Endodermal cell (in vitro differentiated cells): ENCODE data around the gene HOXB1. TPM values are rescaled to one million over a fixed set of nuclear protein-coding genes. Genes with fewer than 3 reads are reported as not detected.

Experiments
- DNase-seq: peaks from one replicate; pipeline ENCODE4 v3.0.0-alpha.2; 2017
- H3K27ac ChIP-seq: 2 replicates; pipeline ENCODE4 v1.5.1; 2013; ENCODE audit warnings: mild to moderate bottlenecking, low read depth, low read length, moderate library complexity
- H3K27me3 ChIP-seq: 2 replicates; pipeline ENCODE4 v1.6.1; 2013; ENCODE audit warnings: mild to moderate bottlenecking, low read length, moderate library complexity; ENCODE audit not compliant: insufficient read depth, control insufficient read depth, poor library complexity, severe bottlenecking
- H3K36me3 ChIP-seq: 2 replicates; pipeline ENCODE4 v1.7.0; 2013; ENCODE audit warnings: mild to moderate bottlenecking, low read length, moderate library complexity; ENCODE audit not compliant: control insufficient read depth, insufficient read depth
- H3K4me1 ChIP-seq: one replicate; pipeline ENCODE4 v1.7.0; 2013; ENCODE audit warnings: low read length; ENCODE audit not compliant: control insufficient read depth, insufficient read depth
- H3K4me3 ChIP-seq: 2 replicates; pipeline ENCODE4 v1.5.1; 2013; ENCODE audit warnings: mild to moderate bottlenecking, low read length, moderate library complexity
- H3K9ac ChIP-seq: 2 replicates; pipeline ENCODE4 v1.6.1; 2013; ENCODE audit warnings: mild to moderate bottlenecking, low read length, moderate library complexity; ENCODE audit not compliant: poor library complexity, severe bottlenecking; ENCODE audit errors: extremely low read depth
- H3K9me3 ChIP-seq: 2 replicates; pipeline ENCODE4 v1.6.1; 2013; ENCODE audit warnings: mild to moderate bottlenecking, low read length, moderate library complexity; ENCODE audit not compliant: control insufficient read depth
- H3K27ac Mint-ChIP-seq: 2 replicates; pipeline ENCODE4 v1.8.0; 2020; ENCODE audit warnings: mixed read lengths
- H3K27me3 Mint-ChIP-seq: 2 replicates; pipeline ENCODE4 v1.8.0; 2021; ENCODE audit warnings: mild to moderate bottlenecking, mixed read lengths; ENCODE audit not compliant: insufficient read depth
- H3K36me3 Mint-ChIP-seq: 2 replicates; pipeline ENCODE4 v1.8.0; 2020; ENCODE audit warnings: low read depth, mixed read lengths
- H3K4me1 Mint-ChIP-seq: 2 replicates; pipeline ENCODE4 v1.8.0; 2020; ENCODE audit warnings: mixed read lengths
- H3K4me3 Mint-ChIP-seq: 2 replicates; pipeline ENCODE4 v1.8.0; 2020; ENCODE audit warnings: mild to moderate bottlenecking, moderate library complexity, mixed read lengths
- H3K9me3 Mint-ChIP-seq: 2 replicates; pipeline ENCODE4 v1.8.0; 2020; ENCODE audit warnings: mild to moderate bottlenecking, mixed read lengths
- CTCF ChIP-seq: fragments of 200-600 bp; sonication (generic); conservative IDR thresholded peaks from 2 replicates; pipeline ENCODE4 v1.5.0; 2021; ENCODE audit warnings: antibody characterized with exemption, mild to moderate bottlenecking
- WGBS, 2 experiments: methylation state at CpG; one replicate each; pipeline versions ENCODE4 v1.1.5 to v1.1.7; 2013; ENCODE audit warnings: missing lambda C conversion rate in 2 of 2, mixed read lengths in 1 of 2; ENCODE audit not compliant: insufficient coverage in 1 of 2, insufficient read length in 1 of 2; 5-methylcytosine and 5-hydroxymethylcytosine counted together
- total RNA-seq, 2 donors: library from RNA; stranded (reverse); fragmentation: NEBNext Ultra II Directional in 1 of 2; extraction: Animal tissue kit (Norgen Biotek cat#: 25700) in 1 of 2; gene quantifications; 2 replicates in 1 of 2; 3 replicates in 1 of 2; pipeline ENCODE4 v1.2.1, GENCODE V29; 2021

The HOXB1 gene
- total RNA-seq, 2 donors from 2014 or later, result not detected

GRCh38 chr17:48528936-48529682 is 1.7 kb downstream of the HOXB1 start:
- no peaks in the 10 kb centered on the region for H3K36me3 ChIP-seq
- Mint-ChIP-seq H3K4me1 (peaks cover 18% of the 10 kb centered on the region), H3K9me3 (no peaks in the 10 kb centered on the region), H3K4me3 (no peak overlapping the region), H3K27ac (no peak overlapping the region), H3K27me3 (peaks cover 100% of the 10 kb centered on the region), H3K36me3 (no peaks in the 10 kb centered on the region)
- no peaks in the 10 kb centered on the region for H3K4me1 ChIP-seq
- no peaks in the 10 kb centered on the region for H3K9me3 ChIP-seq
- WGBS, 2 experiments, result 79 to 84% methylated on average over 6 to 11 of the region's 11 CpGs
- no peak for DNase-seq
- no peak overlapping the region for H3K4me3 ChIP-seq
- no peak overlapping the region for H3K9ac ChIP-seq
- H3K27me3 ChIP-seq, result peaks cover 91% of the 10 kb centered on the region
- TF ChIP-seq CTCF, result no peak
- no peak overlapping the region for H3K27ac ChIP-seq

GRCh38 chr17:48528153-48528935 is 2.5 kb downstream of the HOXB1 start:
- peaks cover 95% of the 10 kb centered on the region for H3K27me3 ChIP-seq
- no peak overlapping the region for H3K27ac Mint-ChIP-seq
- H3K9me3 Mint-ChIP-seq, result no peaks in the 10 kb centered on the region
- H3K4me1 Mint-ChIP-seq, result peaks cover 18% of the 10 kb centered on the region
- H3K4me3 Mint-ChIP-seq, result no peak overlapping the region
- 46 to 57% methylated on average over 1 to 7 of the region's 7 CpGs for WGBS, 2 experiments
- peak; percentile 74 for DNase-seq
- H3K9me3 ChIP-seq, result no peaks in the 10 kb centered on the region
- no peak overlapping the region for H3K4me3 ChIP-seq
- H3K4me1 ChIP-seq, result no peaks in the 10 kb centered on the region
- no peaks in the 10 kb centered on the region for H3K36me3 Mint-ChIP-seq
- H3K9ac ChIP-seq, result no peak overlapping the region
- no peak overlapping the region for H3K27ac ChIP-seq
- no peak for TF ChIP-seq CTCF
- peaks cover 100% of the 10 kb centered on the region for H3K27me3 Mint-ChIP-seq
- H3K36me3 ChIP-seq, result no peaks in the 10 kb centered on the region

- Mint-ChIP-seq H3K4me3 (peak overlapping the region; percentile 45), H3K4me1 (peaks cover 18% of the 10 kb centered on the region), H3K27ac (no peak overlapping the region), H3K9me3 (no peaks in the 10 kb centered on the region), H3K27me3 (peaks cover 100% of the 10 kb centered on the region), H3K36me3 (no peaks in the 10 kb centered on the region)
- no peaks in the 10 kb centered on the region for H3K36me3 ChIP-seq
- H3K27me3 ChIP-seq, result peaks cover 95% of the 10 kb centered on the region
- H3K27ac ChIP-seq, result peak overlapping the region; percentile 55
- no peaks in the 10 kb centered on the region for H3K9me3 ChIP-seq
- TF ChIP-seq CTCF, result no peak
- DNase-seq, result no peak
- WGBS, 2 experiments, result 12 to 28% methylated on average over 6 to 12 of the region's 14 CpGs
- H3K9ac ChIP-seq, result no peak overlapping the region
- no peaks in the 10 kb centered on the region for H3K4me1 ChIP-seq
- no peak overlapping the region for H3K4me3 ChIP-seq
Measured at GRCh38 chr17:48527547-48527932, 3.3 kb downstream of the HOXB1 start.
